HEK293 (cell line): Measurements from ENCODE around the gene VWA3B.

ENCODE experiments used
- YY1 ChIP-seq: fragments of 450-650 bp; formaldehyde crosslinking; IDR thresholded peaks from 2 replicates; pipeline ENCODE4 v1.5.1; 2018; ENCODE audit warnings: missing biosample characterization, missing genetic modification characterization
- ZNF114 ChIP-seq: fragments of 450-650 bp; formaldehyde crosslinking; IDR thresholded peaks from 2 replicates; pipeline ENCODE4 v1.5.0; 2017; ENCODE audit warnings: missing biosample characterization, missing genetic modification characterization
- ZNF23 ChIP-seq: fragments of 450-650 bp; formaldehyde crosslinking; IDR thresholded peaks from 2 replicates; pipeline ENCODE4 v1.5.1; 2016; ENCODE audit warnings: missing biosample characterization, missing genetic modification characterization, borderline replicate concordance
- TF ChIP-seq, protein P1 (sequence below): fragments of 450-650 bp; formaldehyde crosslinking; IDR thresholded peaks from 2 replicates; pipeline ENCODE4 v1.5.1; 2016; ENCODE audit warnings: missing biosample characterization, missing genetic modification characterization
- TF ChIP-seq, protein P2 (sequence below): IDR thresholded peaks from 2 replicates; pipeline ENCODE4 v1.6.1; 2011; ENCODE audit warnings: mild to moderate bottlenecking, low read depth, low read length, borderline replicate concordance
- TF ChIP-seq, protein P3 (sequence below): fragments of 450-650 bp; formaldehyde crosslinking; IDR thresholded peaks from 2 replicates; pipeline ENCODE4 v1.5.1; 2016; ENCODE audit warnings: missing biosample characterization, missing genetic modification characterization
- TF ChIP-seq, protein P4 (sequence below): fragments of 450-650 bp; formaldehyde crosslinking; IDR thresholded peaks from 2 replicates; pipeline ENCODE4 v1.5.1; 2016; ENCODE audit warnings: missing biosample characterization, missing genetic modification characterization, low read depth
- TF ChIP-seq, protein P5 (sequence below): fragments of 450-650 bp; formaldehyde crosslinking; IDR thresholded peaks from 2 replicates; pipeline ENCODE4 v1.5.1; 2016; ENCODE audit warnings: missing biosample characterization, missing genetic modification characterization

DNA sequence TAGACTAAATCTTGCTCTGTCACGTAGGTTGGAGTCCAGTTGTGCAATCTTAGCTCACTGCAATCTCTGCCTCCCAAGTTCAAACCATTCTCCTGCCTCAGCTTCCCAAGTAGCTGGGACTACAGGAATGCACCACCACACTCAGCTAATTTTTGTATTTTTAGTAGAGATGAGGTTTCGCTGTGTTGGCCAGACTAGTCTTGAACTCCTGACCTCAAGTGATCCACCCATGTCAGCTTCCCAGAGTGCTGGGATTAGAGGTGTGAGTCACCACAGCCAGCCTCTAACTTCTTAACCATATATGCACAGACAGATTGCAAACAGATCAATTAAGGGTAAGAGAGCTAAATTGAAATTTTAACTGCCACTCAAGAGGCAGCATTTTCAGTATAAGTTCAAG is 237.2 kb downstream of the VWA3B start:
- TF ChIP-seq, protein P1, sequence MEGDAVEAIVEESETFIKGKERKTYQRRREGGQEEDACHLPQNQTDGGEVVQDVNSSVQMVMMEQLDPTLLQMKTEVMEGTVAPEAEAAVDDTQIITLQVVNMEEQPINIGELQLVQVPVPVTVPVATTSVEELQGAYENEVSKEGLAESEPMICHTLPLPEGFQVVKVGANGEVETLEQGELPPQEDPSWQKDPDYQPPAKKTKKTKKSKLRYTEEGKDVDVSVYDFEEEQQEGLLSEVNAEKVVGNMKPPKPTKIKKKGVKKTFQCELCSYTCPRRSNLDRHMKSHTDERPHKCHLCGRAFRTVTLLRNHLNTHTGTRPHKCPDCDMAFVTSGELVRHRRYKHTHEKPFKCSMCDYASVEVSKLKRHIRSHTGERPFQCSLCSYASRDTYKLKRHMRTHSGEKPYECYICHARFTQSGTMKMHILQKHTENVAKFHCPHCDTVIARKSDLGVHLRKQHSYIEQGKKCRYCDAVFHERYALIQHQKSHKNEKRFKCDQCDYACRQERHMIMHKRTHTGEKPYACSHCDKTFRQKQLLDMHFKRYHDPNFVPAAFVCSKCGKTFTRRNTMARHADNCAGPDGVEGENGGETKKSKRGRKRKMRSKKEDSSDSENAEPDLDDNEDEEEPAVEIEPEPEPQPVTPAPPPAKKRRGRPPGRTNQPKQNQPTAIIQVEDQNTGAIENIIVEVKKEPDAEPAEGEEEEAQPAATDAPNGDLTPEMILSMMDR = no peak
- TF ChIP-seq, protein P2, sequence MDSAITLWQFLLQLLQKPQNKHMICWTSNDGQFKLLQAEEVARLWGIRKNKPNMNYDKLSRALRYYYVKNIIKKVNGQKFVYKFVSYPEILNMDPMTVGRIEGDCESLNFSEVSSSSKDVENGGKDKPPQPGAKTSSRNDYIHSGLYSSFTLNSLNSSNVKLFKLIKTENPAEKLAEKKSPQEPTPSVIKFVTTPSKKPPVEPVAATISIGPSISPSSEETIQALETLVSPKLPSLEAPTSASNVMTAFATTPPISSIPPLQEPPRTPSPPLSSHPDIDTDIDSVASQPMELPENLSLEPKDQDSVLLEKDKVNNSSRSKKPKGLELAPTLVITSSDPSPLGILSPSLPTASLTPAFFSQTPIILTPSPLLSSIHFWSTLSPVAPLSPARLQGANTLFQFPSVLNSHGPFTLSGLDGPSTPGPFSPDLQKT = no peak
- TF ChIP-seq ZNF114 (tag by site-specific recombination) = no peak
- TF ChIP-seq, protein P3, sequence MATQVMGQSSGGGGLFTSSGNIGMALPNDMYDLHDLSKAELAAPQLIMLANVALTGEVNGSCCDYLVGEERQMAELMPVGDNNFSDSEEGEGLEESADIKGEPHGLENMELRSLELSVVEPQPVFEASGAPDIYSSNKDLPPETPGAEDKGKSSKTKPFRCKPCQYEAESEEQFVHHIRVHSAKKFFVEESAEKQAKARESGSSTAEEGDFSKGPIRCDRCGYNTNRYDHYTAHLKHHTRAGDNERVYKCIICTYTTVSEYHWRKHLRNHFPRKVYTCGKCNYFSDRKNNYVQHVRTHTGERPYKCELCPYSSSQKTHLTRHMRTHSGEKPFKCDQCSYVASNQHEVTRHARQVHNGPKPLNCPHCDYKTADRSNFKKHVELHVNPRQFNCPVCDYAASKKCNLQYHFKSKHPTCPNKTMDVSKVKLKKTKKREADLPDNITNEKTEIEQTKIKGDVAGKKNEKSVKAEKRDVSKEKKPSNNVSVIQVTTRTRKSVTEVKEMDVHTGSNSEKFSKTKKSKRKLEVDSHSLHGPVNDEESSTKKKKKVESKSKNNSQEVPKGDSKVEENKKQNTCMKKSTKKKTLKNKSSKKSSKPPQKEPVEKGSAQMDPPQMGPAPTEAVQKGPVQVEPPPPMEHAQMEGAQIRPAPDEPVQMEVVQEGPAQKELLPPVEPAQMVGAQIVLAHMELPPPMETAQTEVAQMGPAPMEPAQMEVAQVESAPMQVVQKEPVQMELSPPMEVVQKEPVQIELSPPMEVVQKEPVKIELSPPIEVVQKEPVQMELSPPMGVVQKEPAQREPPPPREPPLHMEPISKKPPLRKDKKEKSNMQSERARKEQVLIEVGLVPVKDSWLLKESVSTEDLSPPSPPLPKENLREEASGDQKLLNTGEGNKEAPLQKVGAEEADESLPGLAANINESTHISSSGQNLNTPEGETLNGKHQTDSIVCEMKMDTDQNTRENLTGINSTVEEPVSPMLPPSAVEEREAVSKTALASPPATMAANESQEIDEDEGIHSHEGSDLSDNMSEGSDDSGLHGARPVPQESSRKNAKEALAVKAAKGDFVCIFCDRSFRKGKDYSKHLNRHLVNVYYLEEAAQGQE = no peak
- TF ChIP-seq, protein P4, sequence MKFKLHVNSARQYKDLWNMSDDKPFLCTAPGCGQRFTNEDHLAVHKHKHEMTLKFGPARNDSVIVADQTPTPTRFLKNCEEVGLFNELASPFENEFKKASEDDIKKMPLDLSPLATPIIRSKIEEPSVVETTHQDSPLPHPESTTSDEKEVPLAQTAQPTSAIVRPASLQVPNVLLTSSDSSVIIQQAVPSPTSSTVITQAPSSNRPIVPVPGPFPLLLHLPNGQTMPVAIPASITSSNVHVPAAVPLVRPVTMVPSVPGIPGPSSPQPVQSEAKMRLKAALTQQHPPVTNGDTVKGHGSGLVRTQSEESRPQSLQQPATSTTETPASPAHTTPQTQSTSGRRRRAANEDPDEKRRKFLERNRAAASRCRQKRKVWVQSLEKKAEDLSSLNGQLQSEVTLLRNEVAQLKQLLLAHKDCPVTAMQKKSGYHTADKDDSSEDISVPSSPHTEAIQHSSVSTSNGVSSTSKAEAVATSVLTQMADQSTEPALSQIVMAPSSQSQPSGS (tag by site-specific recombination) = no peak
- TF ChIP-seq, protein P5, sequence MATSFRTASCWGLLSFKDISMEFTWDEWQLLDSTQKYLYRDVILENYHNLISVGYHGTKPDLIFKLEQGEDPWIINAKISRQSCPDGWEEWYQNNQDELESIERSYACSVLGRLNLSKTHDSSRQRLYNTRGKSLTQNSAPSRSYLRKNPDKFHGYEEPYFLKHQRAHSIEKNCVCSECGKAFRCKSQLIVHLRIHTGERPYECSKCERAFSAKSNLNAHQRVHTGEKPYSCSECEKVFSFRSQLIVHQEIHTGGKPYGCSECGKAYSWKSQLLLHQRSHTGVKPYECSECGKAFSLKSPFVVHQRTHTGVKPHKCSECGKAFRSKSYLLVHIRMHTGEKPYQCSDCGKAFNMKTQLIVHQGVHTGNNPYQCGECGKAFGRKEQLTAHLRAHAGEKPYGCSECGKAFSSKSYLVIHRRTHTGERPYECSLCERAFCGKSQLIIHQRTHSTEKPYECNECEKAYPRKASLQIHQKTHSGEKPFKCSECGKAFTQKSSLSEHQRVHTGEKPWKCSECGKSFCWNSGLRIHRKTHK = no peak
- no peak for TF ChIP-seq YY1 (tag by site-specific recombination)
- no peak for TF ChIP-seq ZNF23 (tag by site-specific recombination)
